ENCODE data around the gene SBK3.
"Not testable (repeated sequence)": the region's sequence is repeated elsewhere in the genome, so short reads cannot be mapped to it uniquely, and the experiment has no call there.

Gene SBK3

DNA sequence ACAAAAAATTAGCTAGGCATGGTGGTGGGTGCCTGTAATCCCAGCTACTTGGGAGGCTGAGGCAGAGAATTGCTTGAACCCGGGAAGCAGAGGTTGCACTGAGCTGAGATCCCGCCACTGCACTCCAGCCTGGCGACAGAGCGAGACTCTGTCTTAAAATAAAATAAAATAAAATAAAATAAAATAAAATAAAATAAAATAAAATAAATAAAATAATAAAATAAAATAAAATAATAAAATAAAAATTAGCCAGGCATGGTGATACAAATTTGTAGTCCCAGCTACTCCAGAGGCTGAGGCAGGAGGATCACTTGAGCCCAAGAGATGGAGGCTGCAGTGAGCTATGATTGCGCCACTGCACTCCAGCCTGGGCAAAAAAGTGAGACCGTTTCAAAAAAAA lies 28.6 kb upstream of the SBK3 start:
- not testable (repeated sequence) for DNase-seq

DNA sequence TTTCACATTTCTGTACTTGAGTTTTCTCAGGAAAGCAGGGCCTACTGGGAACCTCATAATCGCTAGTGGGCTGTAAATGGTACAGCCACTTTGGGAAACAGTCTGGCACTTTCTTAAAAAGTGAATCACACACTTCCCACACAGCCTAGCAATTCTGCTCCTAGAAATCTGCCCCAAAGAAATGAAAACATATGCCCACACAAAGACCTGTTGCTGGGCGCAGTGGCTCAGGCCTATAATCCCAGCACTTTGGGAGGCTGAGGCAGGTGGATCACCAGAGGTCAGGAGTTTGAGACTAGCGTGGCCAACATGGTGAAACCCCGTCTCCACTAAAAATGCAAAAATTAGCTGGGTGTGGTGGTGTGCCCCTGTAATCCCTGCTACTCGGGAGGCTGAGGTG lies 24.1 kb upstream of the SBK3 start:
- not testable (repeated sequence) for DNase-seq

DNA sequence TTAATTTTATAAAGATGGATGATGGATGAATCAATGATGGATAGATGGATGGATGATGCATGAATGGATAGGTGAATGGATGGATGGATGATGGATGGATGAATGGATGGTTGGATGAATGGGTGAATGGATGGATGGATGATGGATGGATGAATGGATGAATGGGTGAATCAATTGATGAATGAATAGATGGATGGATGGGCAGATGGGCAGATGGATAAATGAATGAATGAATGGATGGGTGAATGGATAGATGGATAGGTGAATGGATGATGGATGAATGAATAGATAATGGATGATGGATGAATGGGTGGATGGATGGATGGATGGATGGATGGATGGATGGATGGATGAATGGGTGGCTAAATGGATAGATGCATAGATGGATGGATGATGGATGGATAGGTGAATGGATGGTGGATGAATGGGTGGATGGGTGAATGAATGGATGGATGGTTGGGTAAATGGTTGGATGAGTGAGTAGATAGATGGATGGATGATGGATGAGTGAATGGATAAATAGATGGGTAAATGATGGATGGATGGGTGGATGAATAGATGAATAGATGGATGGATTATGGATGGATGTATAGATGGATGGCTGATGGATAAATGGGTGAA lies 22.5 kb upstream of the SBK3 start:
- DNase-seq: no peak

DNA sequence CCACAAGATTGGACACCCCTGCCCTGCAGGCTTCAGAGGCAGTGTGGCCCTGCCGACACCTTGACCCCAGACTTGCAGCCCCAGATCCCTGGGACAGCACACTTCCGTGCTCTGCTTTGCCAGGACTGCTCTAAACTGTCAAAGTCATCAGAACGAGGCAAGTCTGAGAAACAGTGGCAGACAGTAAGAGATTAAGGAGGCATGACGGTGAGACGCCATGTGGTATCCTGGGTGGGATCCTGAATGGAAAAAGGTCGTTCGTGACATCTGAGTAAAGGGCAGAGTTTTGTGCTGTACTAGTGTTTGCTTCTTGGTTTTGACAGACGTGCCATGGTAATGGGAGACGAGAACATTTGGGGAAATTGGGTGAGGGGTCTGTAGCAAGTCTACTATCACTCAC lies 21.5 kb upstream of the SBK3 start:
- no peak for DNase-seq

DNA sequence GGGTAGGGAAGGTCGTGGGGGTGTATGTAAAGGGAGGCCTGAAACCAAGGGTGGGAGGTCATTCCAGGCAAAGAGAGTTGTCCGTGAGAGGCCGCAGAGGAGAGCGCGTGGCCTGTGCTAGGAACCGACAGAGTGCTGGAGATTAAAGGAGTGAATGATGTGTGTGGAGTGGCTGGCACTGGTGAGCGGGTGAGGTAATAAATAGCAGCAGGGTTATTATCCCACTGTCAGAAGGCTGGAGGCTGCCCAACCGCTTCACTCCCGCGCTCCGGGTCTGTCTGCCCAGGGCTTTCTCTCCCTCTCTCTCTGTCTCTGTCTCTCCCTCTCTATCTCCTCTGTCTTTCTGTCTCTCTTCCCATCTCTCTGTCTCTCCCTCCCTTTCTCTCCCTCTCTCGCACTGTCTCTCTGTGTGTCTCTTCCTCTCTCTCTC lies 17.9 kb upstream of the SBK3 start:
- no peak for DNase-seq

DNA sequence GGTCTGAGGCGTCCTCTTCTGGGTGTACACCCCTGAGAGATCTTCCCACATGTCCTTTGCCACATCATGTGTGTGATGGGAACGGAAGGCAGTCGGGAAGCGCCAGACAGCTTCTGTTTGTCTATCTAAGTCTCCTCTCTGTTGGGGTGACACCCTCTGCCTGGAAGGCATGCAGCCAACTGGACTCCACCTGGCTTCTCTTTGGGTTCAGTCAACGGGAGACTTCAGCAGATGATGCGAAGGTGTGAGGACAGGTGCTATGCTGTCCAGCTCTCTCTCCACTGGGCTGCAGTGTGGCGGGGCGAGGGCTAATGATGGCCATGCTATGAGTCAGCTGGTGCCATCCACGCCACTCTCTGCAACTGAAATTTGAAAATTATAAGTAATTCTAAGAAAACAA lies 14.3 kb upstream of the SBK3 start:
- no peak for DNase-seq

DNA sequence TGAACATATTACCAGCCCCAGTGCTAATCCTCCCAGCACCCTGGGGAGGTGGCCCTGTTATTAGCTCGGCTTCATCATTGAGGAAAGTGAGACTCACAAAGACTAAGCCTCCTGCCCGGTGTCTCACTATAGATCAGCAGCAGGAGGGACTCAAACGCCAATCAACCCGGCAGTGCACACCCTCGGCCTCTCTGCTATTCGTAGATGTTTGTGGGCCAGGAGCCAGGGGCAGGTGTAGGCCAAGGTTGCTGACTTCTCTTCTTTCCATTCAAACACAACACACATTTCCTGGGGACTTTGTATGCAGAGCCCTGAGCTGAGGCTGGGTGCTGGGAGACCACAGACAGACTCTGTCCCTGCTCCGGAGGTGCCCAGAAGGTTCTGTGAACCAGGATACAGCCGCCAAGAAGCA lies 9.4 kb upstream of the SBK3 start:
- DNase-seq: no peak

DNA sequence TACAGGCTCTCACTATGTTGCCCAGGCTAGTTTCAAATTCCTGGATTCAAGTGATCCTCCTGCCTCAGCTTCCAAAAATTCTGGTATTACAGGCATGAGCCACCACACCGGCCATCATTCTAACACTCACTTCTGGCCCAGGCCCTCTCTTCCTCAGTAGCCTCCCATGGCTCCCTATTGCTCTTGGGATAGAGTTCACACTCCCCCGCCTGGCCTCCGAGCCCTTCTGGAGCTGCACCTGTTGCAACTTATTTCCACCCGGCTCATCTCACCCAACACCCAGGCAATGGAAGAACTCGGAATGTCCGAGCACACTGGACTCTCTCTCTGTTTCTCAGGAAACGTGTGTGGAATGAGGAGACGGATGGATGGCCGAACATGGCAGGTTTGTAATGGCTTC lies 9.0 kb upstream of the SBK3 start:
- no peak for DNase-seq

DNA sequence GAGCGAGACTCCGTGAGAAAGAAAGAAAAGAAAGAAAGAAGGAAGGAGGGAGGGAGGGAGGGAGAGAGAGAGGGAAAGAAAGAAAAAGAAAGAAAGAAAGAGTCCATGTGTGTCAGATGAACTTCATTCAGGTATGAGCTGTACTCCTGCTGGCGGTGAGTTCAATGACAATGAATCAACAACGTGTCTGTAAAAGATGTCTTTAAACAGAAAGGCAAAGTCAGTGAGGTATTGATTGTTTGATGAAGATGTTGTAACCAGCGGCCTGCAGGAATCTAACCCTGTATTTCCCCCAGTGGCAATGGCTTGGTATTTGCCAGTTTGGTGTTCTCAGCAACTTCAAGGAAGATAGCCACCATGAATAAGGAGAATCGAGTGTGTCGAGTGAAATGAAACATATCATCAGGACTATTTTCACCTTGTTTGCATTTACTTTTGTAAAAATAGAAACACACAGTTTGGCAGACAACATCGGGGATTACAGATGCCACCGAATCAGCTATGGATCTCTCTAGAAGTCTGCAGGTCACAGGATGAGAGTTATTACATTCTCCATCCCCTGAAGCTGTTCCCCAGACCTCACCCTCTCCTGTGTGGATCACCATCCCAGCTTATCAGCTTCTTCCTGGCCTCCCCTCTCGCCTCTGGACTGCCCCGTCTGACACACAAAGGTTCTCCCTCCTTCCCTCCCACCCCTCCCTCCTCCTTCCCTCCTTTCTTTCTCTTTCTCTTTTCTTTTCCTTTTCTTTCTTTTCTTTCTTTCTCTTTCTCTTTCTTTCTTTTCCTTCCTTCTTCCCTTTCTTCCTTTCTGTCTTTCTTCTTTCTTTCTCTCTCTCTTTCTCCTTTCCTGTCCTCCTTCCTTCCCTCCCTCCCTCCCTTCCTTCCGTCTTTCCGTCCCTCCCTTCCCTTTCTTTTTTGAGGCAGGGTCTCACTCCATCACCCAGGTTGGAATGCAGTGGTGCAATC lies 8.2 kb upstream of the SBK3 start:
- DNase-seq: no peak

DNA sequence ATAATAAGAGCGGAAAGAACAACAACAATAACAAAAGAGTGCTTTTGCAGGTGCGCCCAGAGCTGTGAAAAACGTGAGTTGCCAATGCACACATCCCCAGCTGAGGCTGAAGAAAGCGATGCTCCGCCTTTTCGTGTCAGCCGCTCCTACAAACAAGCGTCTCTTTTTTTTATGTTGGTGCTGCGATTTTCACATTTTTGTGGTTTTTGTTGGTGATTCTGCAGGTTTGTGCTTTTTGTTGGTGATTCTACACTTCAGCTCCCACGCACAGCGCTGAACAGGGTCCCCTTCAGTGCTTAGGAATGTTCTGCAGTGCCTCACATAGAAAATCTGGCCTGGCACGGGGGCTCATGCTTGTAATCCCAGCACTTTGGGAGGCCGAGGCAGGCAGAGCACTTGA lies 7.3 kb upstream of the SBK3 start:
- no peak for DNase-seq

DNA sequence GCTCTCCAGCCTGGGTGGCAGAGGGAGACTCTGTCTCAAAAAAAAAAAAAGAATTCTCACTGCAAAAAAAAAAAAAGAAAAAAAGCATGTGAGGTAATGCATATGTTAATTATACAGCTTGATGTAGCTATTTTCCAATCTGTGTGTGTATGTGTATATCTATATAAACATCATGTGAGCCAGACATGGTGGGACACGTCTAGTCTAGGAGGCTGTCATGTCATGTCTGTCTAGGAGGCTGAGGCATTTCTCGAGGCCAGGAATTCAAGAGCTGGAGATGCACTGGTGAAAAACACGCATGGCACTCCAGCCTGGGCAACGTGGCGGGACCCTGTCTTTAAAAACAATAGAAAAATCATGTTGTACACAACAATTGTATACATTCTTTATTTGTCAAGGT lies 6.9 kb upstream of the SBK3 start:
- DNase-seq: no peak

DNA sequence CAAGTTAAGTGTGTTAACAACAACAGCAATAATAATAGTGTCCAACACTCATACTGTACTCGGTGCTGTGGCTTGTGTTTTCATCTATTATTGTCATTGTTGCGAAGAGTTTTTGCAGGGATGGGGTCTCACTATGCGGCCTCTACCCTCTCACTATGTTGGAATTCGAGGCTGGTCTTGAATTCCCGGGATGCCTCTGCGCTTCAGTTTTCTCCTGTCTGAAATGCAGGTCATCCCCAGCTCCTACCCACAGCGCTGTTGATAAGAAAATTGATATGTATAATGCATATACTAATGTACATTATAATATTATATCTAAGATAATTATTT lies 4.9 kb upstream of the SBK3 start:
- no peak for DNase-seq

DNA sequence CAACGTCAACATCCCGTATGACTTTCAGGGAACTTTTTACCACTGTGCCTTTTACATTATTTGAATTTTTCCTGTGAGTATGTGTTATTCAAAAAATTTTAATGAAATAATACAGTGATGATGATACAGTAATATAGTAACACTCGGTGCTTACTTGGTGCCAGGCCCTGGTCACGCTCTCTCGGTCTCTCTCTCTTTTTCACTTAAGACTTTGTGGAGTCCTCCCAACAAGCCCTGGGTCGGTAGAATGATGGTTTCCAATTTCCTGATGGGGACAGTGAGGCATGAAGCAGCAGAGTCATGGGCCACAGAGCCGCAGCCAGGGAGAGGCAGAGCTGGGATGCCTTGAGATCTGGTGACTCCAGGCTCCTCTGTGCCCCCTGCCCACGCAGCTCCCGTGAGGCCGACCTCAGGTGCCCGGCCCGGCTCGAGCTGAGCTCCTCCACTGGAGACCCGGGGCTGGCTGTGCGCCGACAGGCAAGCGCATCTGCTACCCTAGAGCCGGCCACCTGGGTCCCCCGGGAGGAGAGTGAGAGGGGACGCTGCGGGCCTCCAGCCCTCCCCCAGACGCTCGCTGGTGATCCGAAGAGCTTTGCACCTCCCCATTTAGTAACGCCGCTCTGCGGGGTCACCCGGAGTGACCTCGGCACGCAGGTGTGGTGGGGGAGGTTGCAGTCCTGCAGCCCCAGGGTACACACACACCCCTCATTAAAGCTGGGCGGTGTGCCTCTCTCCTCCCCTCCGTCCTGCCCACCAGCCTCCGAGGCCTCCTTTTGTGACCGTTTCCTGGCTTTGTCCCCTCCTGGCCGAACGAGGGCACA lies 4.4 kb upstream of the SBK3 start:
- no peak for DNase-seq

DNA sequence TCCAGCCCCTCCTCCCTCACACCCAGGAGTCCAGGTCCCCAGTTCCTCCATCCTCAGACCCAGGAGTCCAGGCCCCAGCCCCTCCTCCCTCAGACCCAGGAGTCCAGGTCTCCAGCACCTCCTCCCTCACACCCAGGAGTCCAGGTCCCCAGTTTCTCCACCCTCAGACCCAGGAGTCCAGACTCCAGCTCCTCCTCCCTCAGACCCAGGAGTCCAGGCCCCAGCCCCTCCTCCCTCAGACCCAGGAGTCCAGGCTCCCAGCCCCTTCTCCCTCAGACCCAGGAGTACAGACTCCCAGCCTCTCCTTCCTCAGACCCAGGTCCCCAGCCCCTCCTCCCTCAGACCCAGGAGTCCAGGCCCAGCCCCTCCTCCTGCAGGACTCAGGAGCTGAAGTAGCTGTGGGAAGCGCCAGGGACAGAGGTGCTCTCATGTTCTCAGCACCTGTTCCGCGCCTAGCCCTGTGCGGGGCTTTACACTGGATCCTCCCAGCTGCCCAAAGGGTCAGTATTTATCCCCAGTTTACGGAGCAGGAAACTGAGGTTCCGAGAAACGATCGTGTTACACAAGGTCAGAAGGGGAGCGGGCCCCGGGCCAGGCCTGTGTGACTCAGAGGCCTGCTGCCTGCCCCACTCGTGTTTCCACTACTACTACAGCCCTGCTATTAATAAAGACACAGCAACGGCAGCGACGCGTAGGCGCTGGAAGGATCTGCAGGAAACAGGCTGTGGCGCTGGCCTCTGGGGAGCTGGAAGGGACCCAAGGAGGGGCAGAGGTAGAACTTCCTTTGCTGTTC lies 1.7 kb upstream of the SBK3 start:
- DNase-seq: no peak

DNA sequence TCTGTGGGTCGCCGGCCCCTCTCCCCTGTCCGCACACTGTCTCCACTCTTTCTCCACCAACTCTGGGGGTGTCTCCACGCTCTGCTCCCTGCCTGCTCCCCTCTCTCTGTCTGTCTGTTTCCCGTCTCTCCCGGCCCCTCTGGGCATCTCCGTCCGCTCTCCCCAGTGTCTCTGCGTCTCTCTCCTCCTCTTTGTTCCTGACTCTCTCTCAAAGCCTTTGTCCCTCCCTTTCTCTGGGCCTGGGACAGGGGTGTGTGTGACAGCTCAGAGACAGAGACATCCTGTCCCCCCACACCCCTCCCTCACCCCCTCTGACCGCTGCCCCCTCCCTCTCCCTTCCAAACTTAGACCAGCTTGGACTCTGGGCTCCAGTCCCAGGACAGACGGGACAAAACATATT lies 668 bp upstream of the SBK3 start:
- no peak for DNase-seq

DNA sequence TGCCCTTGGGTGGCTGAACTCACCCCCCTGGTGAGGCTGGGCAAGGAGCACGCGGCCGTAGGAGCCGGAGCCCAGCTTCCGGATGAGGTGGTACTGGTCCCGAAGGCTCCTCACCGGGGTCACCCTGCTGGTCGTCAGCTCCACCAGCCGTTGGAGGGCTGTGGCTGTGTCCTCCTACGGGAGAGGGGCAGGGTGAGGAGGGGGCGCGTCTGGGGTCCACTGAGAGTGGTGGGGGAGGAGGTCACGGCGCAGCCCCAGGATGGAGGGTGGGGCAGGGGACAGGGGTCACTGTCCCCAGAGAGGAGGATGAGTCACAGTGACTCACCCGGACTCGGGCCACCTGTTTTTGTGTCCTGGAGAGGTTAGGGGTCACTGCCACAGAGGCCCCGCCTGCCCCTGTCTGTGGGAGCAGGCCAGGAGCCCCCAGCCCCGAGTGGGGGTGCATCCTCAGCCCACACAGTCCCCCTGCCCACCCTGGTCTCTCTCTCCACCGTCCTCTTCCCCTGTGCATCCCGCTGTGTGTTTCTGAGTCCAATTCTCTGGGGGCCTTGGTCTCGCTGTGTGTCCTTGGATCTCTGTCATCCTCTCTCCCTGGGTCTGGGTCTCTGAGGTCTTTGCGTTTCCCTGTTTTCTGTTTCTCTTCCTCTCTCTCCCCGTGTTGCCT lies 435 bp downstream of the SBK3 start:
- DNase-seq: no peak

DNA sequence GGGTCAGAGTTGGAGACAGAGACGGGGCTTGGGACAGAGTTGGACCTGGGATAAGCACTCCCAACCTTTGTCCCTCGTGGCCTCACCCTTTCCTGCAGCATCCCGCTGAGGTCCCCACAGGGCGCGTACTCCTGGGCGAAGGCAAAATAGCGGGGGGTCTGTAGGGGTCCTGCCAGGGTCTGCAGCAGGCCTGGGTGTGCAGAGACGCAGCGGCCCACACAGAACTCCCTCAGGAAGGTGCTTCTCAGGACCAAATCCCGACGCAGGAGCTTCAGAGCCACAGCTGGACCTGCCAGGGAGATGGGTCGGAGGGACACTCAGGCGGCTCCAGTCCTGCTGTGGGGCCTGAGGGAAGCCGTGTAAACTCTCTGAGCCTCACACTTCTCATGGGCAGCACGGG lies 1.3 kb downstream of the SBK3 start:
- DNase-seq: no peak

DNA sequence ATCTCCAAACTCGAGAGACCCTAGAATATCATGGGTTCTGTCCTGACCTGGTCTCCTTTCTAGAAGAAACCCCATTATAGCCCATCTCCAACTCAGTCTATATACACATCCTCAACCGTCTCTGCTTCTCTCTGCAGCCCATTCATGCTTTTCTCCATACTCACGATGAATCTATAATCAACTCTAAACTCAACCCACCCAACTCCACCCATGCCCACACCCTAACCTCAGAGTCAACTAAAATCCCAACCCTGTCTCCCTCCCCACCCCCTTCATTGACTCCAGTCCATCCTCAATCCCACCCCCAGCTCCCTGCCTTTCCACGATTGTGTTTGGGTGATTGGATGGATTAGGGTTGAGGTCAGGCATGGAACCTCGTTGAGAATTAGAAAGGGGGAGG lies 1.8 kb downstream of the SBK3 start:
- no peak for DNase-seq

DNA sequence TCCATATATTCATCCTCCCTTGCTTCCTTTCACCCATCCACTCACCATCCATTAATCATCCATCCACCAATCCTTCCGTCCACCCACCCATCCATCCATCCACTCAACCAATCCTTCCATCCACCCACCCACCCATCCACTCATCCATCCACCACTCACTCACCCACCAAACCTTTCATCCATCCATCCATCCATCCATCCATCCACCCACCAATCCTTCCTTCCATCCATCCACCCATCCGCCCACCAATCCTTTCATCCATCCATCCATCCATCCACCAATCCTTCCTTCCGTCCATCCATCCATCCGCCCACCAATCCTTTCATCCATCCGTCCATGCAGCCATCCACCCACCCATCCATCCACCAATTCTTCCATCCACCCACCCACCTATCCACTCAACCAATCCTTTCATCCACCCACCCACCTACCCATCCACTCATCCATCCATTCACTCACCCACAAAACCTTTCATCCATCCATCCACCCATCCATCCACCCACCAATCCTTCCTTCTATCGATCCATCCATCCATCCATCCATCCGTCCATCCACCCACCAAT lies 3.0 kb downstream of the SBK3 start:
- DNase-seq: no peak

DNA sequence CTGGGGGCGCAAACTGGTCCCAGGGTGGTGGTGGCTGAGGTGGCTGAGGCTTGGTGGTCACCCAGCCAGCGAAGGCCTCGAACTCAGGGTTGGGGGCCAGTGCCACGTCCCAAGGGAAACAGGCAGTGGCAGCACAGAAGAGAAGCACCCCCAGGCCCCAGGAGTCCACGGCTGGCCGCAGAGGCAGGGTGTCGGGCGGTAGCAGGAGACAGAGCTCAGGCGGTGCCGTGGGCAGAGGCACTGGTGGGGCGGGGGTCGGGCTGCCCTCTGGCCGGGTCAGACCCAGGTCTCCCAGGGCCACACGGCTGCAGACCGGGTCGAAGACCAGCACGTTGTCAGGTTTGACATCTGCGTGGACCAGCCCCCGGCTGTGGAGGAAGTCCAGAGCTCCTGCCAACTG lies 4.3 kb downstream of the SBK3 start:
- no peak for DNase-seq

DNA sequence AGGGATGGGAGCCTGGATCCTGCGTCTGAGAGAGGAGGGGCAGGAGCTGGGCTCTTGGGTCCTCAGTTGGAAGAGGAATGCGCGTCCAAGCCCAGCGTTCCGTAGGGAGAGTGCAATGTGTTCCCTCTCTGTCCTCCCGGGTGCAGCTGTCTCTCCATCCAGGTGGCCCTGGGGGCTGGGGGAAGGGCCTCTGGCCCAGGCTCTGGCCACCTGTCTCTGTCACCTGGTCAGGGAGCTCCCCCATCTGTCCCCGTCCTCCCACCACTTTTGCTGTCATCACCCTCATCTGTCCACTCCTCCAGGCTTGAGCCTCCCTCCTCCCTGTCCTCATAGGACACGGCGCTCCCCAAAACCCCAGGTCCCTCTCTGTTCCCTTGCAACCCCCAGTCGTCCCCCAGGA lies 4.7 kb downstream of the SBK3 start:
- no peak for DNase-seq

Data from OCI-M1 (cell line).